Esophagus muscularis mucosa (tissue), 4 donors: Measurements from ENCODE around the gene NAPA. TPM values are rescaled to one million over a fixed set of nuclear protein-coding genes. Genes with fewer than 3 reads are reported as not detected.
A peak's percentile ranks its signal among the peaks of the same experiment; 100 is the strongest.

ENCODE experiments used
- DNase-seq: peaks from one replicate; pipeline ENCODE4 v3.0.0-alpha.2; 2017; ENCODE audit errors: extremely low spot score
- H3K27ac ChIP-seq, 4 donors: fragments of 200-600 bp; sonication (generic); replicated peaks in 1 of 4; 1 replicate in 3 of 4; 2 replicates in 1 of 4; pipeline ENCODE4 v1.5.1; 2016 to 2019; ENCODE audit warnings: mild to moderate bottlenecking in 1 of 4
- H3K27me3 ChIP-seq, 4 donors: fragments of 200-600 bp; sonication (generic); one replicate each; pipeline versions ENCODE4 v1.5.1 to v1.6.0; 2016 to 2019
- H3K36me3 ChIP-seq, 4 donors: fragments of 200-600 bp; sonication (generic); one replicate each; pipeline ENCODE4 v1.5.1; 2016 to 2019
- H3K4me1 ChIP-seq, 4 donors: fragments of 200-600 bp; sonication (generic); one replicate each; pipeline ENCODE4 v1.5.1; 2016 to 2019
- H3K4me3 ChIP-seq, 4 donors: fragments of 200-600 bp; sonication (generic); 1 replicate in 2 of 4; 2 replicates in 2 of 4; pipeline ENCODE4 v1.5.1; 2016 to 2019; ENCODE audit warnings: mild to moderate bottlenecking in 4 of 4, moderate library complexity in 1 of 4
- H3K9me3 ChIP-seq, 4 donors: fragments of 200-600 bp; sonication (generic); 1 replicate in 3 of 4; 2 replicates in 1 of 4; pipeline ENCODE4 v1.5.1; 2016 to 2019
- EP300 ChIP-seq: sonication (generic); formaldehyde crosslinking; IDR thresholded peaks from one replicate; pipeline ENCODE4 v1.6.1; 2017; ENCODE audit warnings: antibody characterized with exemption
- POLR2A ChIP-seq: fragments of 450-650 bp; IDR thresholded peaks from one replicate; pipeline ENCODE4 v1.6.1; 2017; ENCODE audit warnings: antibody characterized with exemption, moderate library complexity, mild to moderate bottlenecking, low read depth
- POLR2AphosphoS5 ChIP-seq, 2 donors: sonication (generic); formaldehyde crosslinking; IDR thresholded peaks; one replicate each; pipeline ENCODE4 v1.6.1; 2017; ENCODE audit warnings: antibody characterized with exemption in 2 of 2
- WGBS: methylation state at CpG from one replicate; pipeline ENCODE4 v1.1.5; 2018; 5-methylcytosine and 5-hydroxymethylcytosine counted together
- intact Hi-C: fragments of 100-400 bp; cut with DNase I; formaldehyde crosslinking; loops from one replicate; pipeline ENCODE4 v1.15.1; 2023
- total RNA-seq, 4 donors: library from RNA; depleted of rRNA; stranded (reverse); fragments of >200 nt; gene quantifications; one replicate each; pipeline versions ENCODE4 v1.1.0 to v1.2.1, GENCODE V29; 2016
- TF ChIP-seq, protein P1 (sequence below), 3 experiments: fragments of 200-600 bp in 2 of 3; fragments of 450-650 bp in 1 of 3; sonication (generic) in 2 of 3; IDR thresholded peaks; one replicate each; pipeline ENCODE4 v1.5.1; 2017 to 2019; ENCODE audit warnings: antibody characterized with exemption in 3 of 3, mild to moderate bottlenecking in 2 of 3, moderate library complexity in 1 of 3

Gene NAPA
- total RNA-seq, 4 donors from 2014 or later: 109 to 164 (median 148) TPM

DNA sequence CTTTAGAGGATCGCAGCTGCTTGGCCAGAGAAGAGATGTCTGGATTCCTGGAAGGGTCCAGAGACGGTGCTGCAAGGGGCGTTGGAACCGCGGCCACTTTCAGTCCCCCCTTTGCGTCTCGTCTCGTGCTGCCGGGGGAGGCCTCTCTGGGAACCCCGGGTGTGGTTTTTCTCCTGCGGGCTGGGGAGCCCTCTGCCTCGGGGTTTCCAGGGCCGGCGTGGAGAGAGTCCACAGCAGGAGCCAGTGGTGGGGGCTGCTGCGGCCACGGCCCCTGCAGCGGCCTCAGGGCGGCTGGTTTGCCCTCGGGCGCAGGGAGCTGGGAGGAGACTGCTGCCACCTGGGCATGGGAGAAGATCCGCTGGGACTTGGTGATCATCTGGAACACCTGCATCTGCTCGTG lies 29.6 kb upstream of the NAPA start:
- no peak for DNase-seq
- H3K27ac ChIP-seq: no peak overlapping the region
- intact Hi-C loops: no loop called here
- no peaks in the 10 kb centered on the region for H3K9me3 ChIP-seq
- WGBS: 95% methylated on average over 9 of the region's 22 CpGs
- TF ChIP-seq EP300 (no peak), POLR2A (no peak), POLR2AphosphoS5 (IDR thresholded peaks at IDR 0.05) (no peak)
- TF ChIP-seq, protein P1, sequence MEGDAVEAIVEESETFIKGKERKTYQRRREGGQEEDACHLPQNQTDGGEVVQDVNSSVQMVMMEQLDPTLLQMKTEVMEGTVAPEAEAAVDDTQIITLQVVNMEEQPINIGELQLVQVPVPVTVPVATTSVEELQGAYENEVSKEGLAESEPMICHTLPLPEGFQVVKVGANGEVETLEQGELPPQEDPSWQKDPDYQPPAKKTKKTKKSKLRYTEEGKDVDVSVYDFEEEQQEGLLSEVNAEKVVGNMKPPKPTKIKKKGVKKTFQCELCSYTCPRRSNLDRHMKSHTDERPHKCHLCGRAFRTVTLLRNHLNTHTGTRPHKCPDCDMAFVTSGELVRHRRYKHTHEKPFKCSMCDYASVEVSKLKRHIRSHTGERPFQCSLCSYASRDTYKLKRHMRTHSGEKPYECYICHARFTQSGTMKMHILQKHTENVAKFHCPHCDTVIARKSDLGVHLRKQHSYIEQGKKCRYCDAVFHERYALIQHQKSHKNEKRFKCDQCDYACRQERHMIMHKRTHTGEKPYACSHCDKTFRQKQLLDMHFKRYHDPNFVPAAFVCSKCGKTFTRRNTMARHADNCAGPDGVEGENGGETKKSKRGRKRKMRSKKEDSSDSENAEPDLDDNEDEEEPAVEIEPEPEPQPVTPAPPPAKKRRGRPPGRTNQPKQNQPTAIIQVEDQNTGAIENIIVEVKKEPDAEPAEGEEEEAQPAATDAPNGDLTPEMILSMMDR (IDR thresholded peaks at IDR 0.05): no peak
- peaks cover 0 to 29% (median 24%) of the 10 kb centered on the region in 4 donors for H3K4me1 ChIP-seq
- H3K36me3 ChIP-seq: no peaks in the 10 kb centered on the region
- H3K4me3 ChIP-seq: no peak overlapping the region
- peaks cover 0 to 37% (median 9%) of the 10 kb centered on the region in 4 donors for H3K27me3 ChIP-seq

DNA sequence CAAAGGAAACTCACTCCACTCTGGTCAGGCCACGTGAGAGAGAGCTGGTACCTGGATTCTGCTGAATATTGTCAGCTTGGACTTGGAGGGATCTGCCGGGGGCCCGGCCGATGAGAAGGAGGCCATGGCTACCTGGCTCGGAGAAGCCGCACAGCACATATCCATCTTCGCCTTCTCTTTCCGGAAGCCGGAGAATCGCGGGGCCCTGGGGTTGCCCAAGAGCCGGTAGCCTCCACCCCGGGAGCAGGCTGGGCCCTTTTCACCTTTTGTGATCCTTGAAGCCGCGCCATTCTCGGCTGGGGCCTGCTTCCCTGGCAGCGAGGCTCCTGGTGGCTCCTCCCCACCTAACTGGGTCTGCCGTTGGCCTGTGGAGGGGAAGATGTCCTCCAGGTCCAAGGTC lies 29.2 kb upstream of the NAPA start:
- intact Hi-C loops: no loop called here
- Histone ChIP-seq H3K9me3 (no peaks in the 10 kb centered on the region), H3K4me3 (no peak overlapping the region), H3K4me1 (peaks cover 0 to 29% (median 24%) of the 10 kb centered on the region in 4 donors), H3K27me3 (peaks cover 0 to 37% (median 9%) of the 10 kb centered on the region in 4 donors), H3K27ac (no peak overlapping the region), H3K36me3 (no peaks in the 10 kb centered on the region)
- TF ChIP-seq EP300 (no peak), POLR2AphosphoS5 (IDR thresholded peaks at IDR 0.05) (no peak), POLR2A (no peak)
- TF ChIP-seq, protein P1 (IDR thresholded peaks at IDR 0.05): no peak
- 94% methylated on average over 13 of the region's 18 CpGs for WGBS
- no peak for DNase-seq

DNA sequence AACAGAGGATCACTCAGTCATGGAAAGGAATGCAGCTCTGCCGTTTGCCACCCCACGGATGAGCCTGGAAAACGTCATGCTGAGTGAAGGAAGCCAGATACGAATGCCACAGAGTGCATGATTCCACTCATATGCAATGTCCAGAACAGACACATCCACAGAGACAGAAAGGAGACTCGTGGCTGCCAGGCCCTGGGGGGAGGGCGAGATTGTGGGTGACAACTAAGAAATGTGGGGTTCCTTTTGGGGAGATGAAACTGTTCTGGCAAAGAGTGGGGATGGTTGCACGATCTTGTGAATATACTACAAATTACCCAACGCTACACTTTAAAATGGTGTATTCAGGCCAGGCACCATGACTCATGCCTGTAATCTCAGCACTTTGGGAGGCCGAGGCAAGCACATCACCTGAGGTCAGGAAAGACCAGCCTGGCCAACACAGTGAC lies 27.2 kb upstream of the NAPA start:
- H3K4me1 ChIP-seq: peaks cover 0 to 29% (median 24%) of the 10 kb centered on the region in 4 donors
- H3K36me3 ChIP-seq: no peaks in the 10 kb centered on the region
- intact Hi-C loops: no loop called here
- WGBS: 35% methylated on average over 9 of the region's 9 CpGs
- DNase-seq: no peak
- H3K27ac ChIP-seq: peak overlapping the region; percentile 67 to 78 (median 73)
- H3K27me3 ChIP-seq: peaks cover 0 to 29% (median 9%) of the 10 kb centered on the region in 4 donors
- H3K4me3 ChIP-seq: no peak overlapping the region
- TF ChIP-seq EP300: no peak
- TF ChIP-seq POLR2AphosphoS5 (IDR thresholded peaks at IDR 0.05): peak; percentile 30 to 81
- TF ChIP-seq, protein P1 (IDR thresholded peaks at IDR 0.05): no peak
- no peak for TF ChIP-seq POLR2A
- H3K9me3 ChIP-seq: no peaks in the 10 kb centered on the region

DNA sequence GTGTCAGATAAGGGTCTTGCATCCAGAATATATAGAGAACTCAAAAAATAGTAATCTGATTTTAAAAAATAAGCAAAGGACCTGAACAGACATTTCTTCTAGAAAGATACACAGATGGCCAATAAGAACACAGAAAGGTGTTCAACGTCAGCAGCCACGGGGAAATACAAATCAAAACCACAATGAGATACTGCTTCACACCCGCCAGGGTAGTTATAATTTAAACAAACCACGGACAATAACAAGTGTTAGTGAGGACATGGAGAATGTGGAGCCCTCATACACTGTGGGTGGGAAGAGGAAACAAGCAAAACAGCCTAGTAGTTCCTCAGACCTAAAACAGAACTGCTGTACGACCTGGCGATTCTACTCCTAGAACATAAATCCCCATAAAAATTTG lies 26.7 kb upstream of the NAPA start:
- Histone ChIP-seq H3K36me3 (no peaks in the 10 kb centered on the region), H3K27ac (peak overlapping the region; percentile 67 to 78 (median 73)), H3K27me3 (peaks cover 0 to 25% (median 9%) of the 10 kb centered on the region in 4 donors), H3K4me1 (peaks cover 0 to 29% (median 24%) of the 10 kb centered on the region in 4 donors), H3K4me3 (no peak overlapping the region), H3K9me3 (no peaks in the 10 kb centered on the region)
- TF ChIP-seq, protein P1 (IDR thresholded peaks at IDR 0.05): no peak
- TF ChIP-seq POLR2AphosphoS5 (IDR thresholded peaks at IDR 0.05) (no peak), EP300 (no peak), POLR2A (no peak)
- no peak for DNase-seq
- intact Hi-C loops: no loop called here
- WGBS: 36% methylated on average over 6 of the region's 6 CpGs

DNA sequence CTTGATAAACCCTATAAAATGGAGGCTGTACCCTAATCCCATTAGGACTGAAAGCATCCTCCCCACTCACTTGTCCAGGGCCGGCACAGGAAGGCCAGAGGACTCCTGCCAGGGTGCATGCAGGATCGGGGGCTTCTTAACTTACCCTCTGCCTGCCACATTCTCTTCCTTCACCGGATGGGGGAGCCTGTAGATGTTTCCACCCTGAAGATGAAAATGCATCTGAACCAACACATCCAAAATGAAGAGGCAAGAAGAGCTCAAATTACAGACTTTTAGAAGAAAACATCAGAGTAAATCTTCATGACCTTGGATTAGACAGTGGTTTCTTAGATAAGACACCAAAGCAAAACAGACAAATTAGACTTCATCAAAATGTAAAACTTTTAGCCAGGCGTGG lies 25.9 kb upstream of the NAPA start:
- Histone ChIP-seq H3K4me1 (peaks cover 0 to 29% (median 23%) of the 10 kb centered on the region in 4 donors), H3K4me3 (no peak overlapping the region), H3K27ac (peak overlapping the region in 3 of 4 donors; percentile 67 to 78 (median 75)), H3K36me3 (no peaks in the 10 kb centered on the region), H3K9me3 (no peaks in the 10 kb centered on the region), H3K27me3 (peaks cover 0 to 18% (median 9%) of the 10 kb centered on the region in 4 donors)
- no peak for DNase-seq
- TF ChIP-seq, protein P1 (IDR thresholded peaks at IDR 0.05): peak in 1 of 3 experiments; percentile 18
- TF ChIP-seq POLR2AphosphoS5 (IDR thresholded peaks at IDR 0.05): no peak
- WGBS: 61% methylated on average over 4 of the region's 4 CpGs
- intact Hi-C loops: no loop called here
